Measurements from ENCODE around the gene FARP1.

DNA sequence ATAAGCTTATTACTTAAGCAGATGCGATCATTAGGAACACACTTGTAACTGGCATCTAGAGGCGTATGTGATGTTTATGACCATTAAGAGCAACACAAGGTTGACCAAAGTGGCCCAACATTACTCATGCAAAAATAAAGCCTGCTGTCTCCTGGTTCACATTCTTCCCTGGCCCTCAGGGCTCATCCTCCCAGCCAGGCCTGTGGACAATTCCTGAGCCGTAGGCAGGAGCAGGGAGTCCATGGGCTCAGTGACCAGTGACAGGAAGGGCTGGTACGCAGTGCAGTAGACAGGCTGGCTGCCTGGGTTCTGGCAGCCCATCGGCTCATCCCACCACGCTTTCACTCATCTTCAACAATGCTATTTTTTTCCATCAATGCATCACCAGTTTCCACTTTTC lies 328.0 kb downstream of the FARP1 start:
- TF ChIP-seq JUN (CRISPR knock-in tag; IDR thresholded peaks at IDR 0.05) = no peak
- TF ChIP-seq CREB1 (CRISPR knock-in tag; IDR thresholded peaks at IDR 0.05) = no peak
- TF ChIP-seq, protein P1, sequence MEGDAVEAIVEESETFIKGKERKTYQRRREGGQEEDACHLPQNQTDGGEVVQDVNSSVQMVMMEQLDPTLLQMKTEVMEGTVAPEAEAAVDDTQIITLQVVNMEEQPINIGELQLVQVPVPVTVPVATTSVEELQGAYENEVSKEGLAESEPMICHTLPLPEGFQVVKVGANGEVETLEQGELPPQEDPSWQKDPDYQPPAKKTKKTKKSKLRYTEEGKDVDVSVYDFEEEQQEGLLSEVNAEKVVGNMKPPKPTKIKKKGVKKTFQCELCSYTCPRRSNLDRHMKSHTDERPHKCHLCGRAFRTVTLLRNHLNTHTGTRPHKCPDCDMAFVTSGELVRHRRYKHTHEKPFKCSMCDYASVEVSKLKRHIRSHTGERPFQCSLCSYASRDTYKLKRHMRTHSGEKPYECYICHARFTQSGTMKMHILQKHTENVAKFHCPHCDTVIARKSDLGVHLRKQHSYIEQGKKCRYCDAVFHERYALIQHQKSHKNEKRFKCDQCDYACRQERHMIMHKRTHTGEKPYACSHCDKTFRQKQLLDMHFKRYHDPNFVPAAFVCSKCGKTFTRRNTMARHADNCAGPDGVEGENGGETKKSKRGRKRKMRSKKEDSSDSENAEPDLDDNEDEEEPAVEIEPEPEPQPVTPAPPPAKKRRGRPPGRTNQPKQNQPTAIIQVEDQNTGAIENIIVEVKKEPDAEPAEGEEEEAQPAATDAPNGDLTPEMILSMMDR (IDR thresholded peaks at IDR 0.05) = no peak
- TF ChIP-seq, protein P2, sequence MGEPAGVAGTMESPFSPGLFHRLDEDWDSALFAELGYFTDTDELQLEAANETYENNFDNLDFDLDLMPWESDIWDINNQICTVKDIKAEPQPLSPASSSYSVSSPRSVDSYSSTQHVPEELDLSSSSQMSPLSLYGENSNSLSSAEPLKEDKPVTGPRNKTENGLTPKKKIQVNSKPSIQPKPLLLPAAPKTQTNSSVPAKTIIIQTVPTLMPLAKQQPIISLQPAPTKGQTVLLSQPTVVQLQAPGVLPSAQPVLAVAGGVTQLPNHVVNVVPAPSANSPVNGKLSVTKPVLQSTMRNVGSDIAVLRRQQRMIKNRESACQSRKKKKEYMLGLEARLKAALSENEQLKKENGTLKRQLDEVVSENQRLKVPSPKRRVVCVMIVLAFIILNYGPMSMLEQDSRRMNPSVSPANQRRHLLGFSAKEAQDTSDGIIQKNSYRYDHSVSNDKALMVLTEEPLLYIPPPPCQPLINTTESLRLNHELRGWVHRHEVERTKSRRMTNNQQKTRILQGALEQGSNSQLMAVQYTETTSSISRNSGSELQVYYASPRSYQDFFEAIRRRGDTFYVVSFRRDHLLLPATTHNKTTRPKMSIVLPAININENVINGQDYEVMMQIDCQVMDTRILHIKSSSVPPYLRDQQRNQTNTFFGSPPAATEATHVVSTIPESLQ (CRISPR knock-in tag; IDR thresholded peaks at IDR 0.05) = no peak
- no peak for TF ChIP-seq GRHL2 (CRISPR knock-in tag; IDR thresholded peaks at IDR 0.05; ENCODE audit: insufficient replicate concordance, severe bottlenecking)
- TF ChIP-seq ZNF138 (CRISPR knock-in tag; conservative IDR thresholded peaks at IDR 0.05) = no peak

Data from WTC11 (cell line).